H9 (cell line): Measurements from ENCODE around the gene MRPS10. TPM values are rescaled to one million over a fixed set of nuclear protein-coding genes. Genes with fewer than 3 reads are reported as not detected.

Experiments used
- DNase-seq: peaks from one replicate; pipeline ENCODE4 v3.0.0-alpha.2; 2017
- H2AFZ ChIP-seq: one replicate; pipeline ENCODE4 v1.6.1; 2013; ENCODE audit warnings: mild to moderate bottlenecking, low read length, control low read depth, moderate library complexity
- H2AK5ac ChIP-seq: 2 replicates; pipeline ENCODE4 v1.6.1; 2013; ENCODE audit warnings: low read length, control low read depth, mixed read lengths; ENCODE audit not compliant: insufficient read length
- H2BK120ac ChIP-seq: one replicate; pipeline ENCODE4 v1.6.1; 2013; ENCODE audit warnings: low read depth, mild to moderate bottlenecking, low read length, control low read depth, inconsistent platforms; ENCODE audit not compliant: poor library complexity, severe bottlenecking
- H2BK12ac ChIP-seq: 2 replicates; pipeline ENCODE4 v1.6.1; 2013; ENCODE audit warnings: low read length, control low read depth, mixed read lengths, low read depth; ENCODE audit not compliant: insufficient read length
- H2BK15ac ChIP-seq: 2 replicates; pipeline ENCODE4 v1.6.1; 2013; ENCODE audit warnings: low read depth, low read length, control low read depth
- H2BK20ac ChIP-seq: one replicate; pipeline ENCODE4 v1.6.1; 2013; ENCODE audit warnings: low read depth, mild to moderate bottlenecking, low read length, control low read depth, inconsistent platforms; ENCODE audit not compliant: poor library complexity, severe bottlenecking
- H2BK5ac ChIP-seq: 2 replicates; pipeline ENCODE4 v1.6.1; 2013; ENCODE audit warnings: low read length, control low read depth, mixed read lengths; ENCODE audit not compliant: insufficient read length
- H3K14ac ChIP-seq: 2 replicates; pipeline ENCODE4 v1.6.1; 2013; ENCODE audit warnings: low read length, control low read depth; ENCODE audit not compliant: insufficient read depth
- H3K18ac ChIP-seq: 2 replicates; pipeline ENCODE4 v1.6.1; 2013; ENCODE audit warnings: low read depth, mild to moderate bottlenecking, mixed read lengths, low read length, control low read depth; ENCODE audit not compliant: insufficient read length
- H3K23ac ChIP-seq: 2 replicates; pipeline ENCODE4 v1.6.1; 2013; ENCODE audit warnings: low read length, control low read depth, mixed read lengths, low read depth; ENCODE audit not compliant: insufficient read length
- H3K23me2 ChIP-seq: 2 replicates; pipeline ENCODE4 v1.6.1; 2013; ENCODE audit warnings: low read depth, mild to moderate bottlenecking, mixed read lengths, low read length, control low read depth; ENCODE audit not compliant: insufficient read length, poor library complexity, severe bottlenecking
- H3K27ac ChIP-seq: 2 replicates; pipeline ENCODE4 v1.5.1; 2013; ENCODE audit warnings: low read length, control low read depth, mixed read lengths, low read depth; ENCODE audit not compliant: insufficient read length
- H3K27me3 ChIP-seq: 2 replicates; pipeline ENCODE4 v1.6.1; 2013; ENCODE audit warnings: low read length, control low read depth, inconsistent platforms; ENCODE audit not compliant: insufficient read depth
- H3K4ac ChIP-seq: 2 replicates; pipeline ENCODE4 v1.6.1; 2013; ENCODE audit warnings: low read depth, mild to moderate bottlenecking, control low read depth, inconsistent platforms, low read length, moderate library complexity
- H3K4me1 ChIP-seq: 2 replicates; pipeline ENCODE4 v1.6.1; 2013; ENCODE audit warnings: low read length, control low read depth, inconsistent platforms; ENCODE audit not compliant: insufficient read depth
- H3K4me2 ChIP-seq: 2 replicates; pipeline ENCODE4 v1.6.1; 2013; ENCODE audit warnings: low read length, control low read depth, mixed read lengths; ENCODE audit not compliant: insufficient read length, insufficient read depth
- H3K56ac ChIP-seq: 2 replicates; pipeline ENCODE4 v1.6.1; 2013; ENCODE audit warnings: low read depth, mild to moderate bottlenecking, mixed read lengths, low read length, control low read depth; ENCODE audit not compliant: insufficient read length
- H3K79me1 ChIP-seq: 2 replicates; pipeline ENCODE4 v1.6.1; 2013; ENCODE audit warnings: low read depth, mild to moderate bottlenecking, moderate library complexity, low read length, control low read depth, inconsistent platforms; ENCODE audit not compliant: insufficient read depth, poor library complexity, severe bottlenecking
- H3K79me2 ChIP-seq: 2 replicates; pipeline ENCODE4 v1.6.1; 2013; ENCODE audit warnings: low read length, control low read depth, inconsistent platforms; ENCODE audit not compliant: insufficient read depth
- H3K9ac ChIP-seq: 2 replicates; pipeline ENCODE4 v1.6.1; 2013; ENCODE audit warnings: low read length, control low read depth, mixed read lengths; ENCODE audit not compliant: insufficient read length; ENCODE audit errors: extremely low read depth
- H3K9me3 ChIP-seq: one replicate; pipeline ENCODE4 v1.6.1; 2013; ENCODE audit warnings: low read depth, low read length, inconsistent platforms; ENCODE audit not compliant: control insufficient read depth
- H3T11ph ChIP-seq: one replicate; pipeline ENCODE4 v1.6.1; 2013; ENCODE audit warnings: mild to moderate bottlenecking, low read length, control low read depth, inconsistent platforms
- H4K20me1 ChIP-seq: one replicate; pipeline ENCODE4 v1.6.1; 2013; ENCODE audit not compliant: control insufficient read depth, insufficient read length, insufficient read depth
- H4K5ac ChIP-seq: 2 replicates; pipeline ENCODE4 v1.6.1; 2013; ENCODE audit warnings: low read depth, mild to moderate bottlenecking, mixed read lengths, low read length, control low read depth; ENCODE audit not compliant: insufficient read length
- H4K8ac ChIP-seq: replicated peaks from 2 replicates; pipeline ENCODE4 v1.6.1; 2013; ENCODE audit warnings: low read length, control low read depth, mixed read lengths, low read depth; ENCODE audit not compliant: insufficient read length
- H4K91ac ChIP-seq: 2 replicates; pipeline ENCODE4 v1.6.1; 2013; ENCODE audit warnings: low read depth, mild to moderate bottlenecking, moderate library complexity, mixed read lengths, low read length, control low read depth; ENCODE audit not compliant: insufficient read length
- H3K27ac Mint-ChIP-seq, 3 experiments: 2 replicates in 2 of 3; 3 replicates in 1 of 3; pipeline ENCODE4 v1.8.0; 2020 to 2021; ENCODE audit warnings: mixed read lengths in 3 of 3, mild to moderate bottlenecking in 1 of 3, moderate library complexity in 1 of 3
- H3K27me3 Mint-ChIP-seq: 2 replicates; pipeline ENCODE4 v1.8.0; 2021; ENCODE audit warnings: low read depth, mild to moderate bottlenecking, moderate library complexity, mixed read lengths
- H3K36me3 Mint-ChIP-seq, 3 experiments: 2 replicates in 2 of 3; 3 replicates in 1 of 3; pipeline ENCODE4 v1.8.0; 2020 to 2021; ENCODE audit warnings: low read depth in 3 of 3, mixed read lengths in 3 of 3; ENCODE audit not compliant: insufficient read depth in 1 of 3
- H3K4me1 Mint-ChIP-seq, 2 experiments: 2 replicates each; pipeline ENCODE4 v1.8.0; 2020; ENCODE audit warnings: mixed read lengths in 2 of 2
- H3K4me3 Mint-ChIP-seq, 2 experiments: 2 replicates in 1 of 2; 3 replicates in 1 of 2; pipeline ENCODE4 v1.8.0; 2020 to 2021; ENCODE audit warnings: mild to moderate bottlenecking in 2 of 2, mixed read lengths in 2 of 2, moderate library complexity in 1 of 2
- H3K9me3 Mint-ChIP-seq, 2 experiments: 2 replicates in 1 of 2; 3 replicates in 1 of 2; pipeline ENCODE4 v1.8.0; 2020; ENCODE audit warnings: mild to moderate bottlenecking in 2 of 2, mixed read lengths in 2 of 2, moderate library complexity in 1 of 2
- WGBS: extraction: QIAGEN DNeasy Blood & Tissue Kit; methylation state at CpG from one replicate; pipeline ENCODE4 v1.1.7; 2013; ENCODE audit warnings: missing lambda C conversion rate, low lambda C conversion rate, mixed read lengths; ENCODE audit not compliant: insufficient read length; ENCODE audit errors: extremely low coverage; 5-methylcytosine and 5-hydroxymethylcytosine counted together
- total RNA-seq: library from RNA; stranded (reverse); gene quantifications from 2 replicates; pipeline ENCODE4 v1.2.1, GENCODE V29; 2021
- TF ChIP-seq, protein P1 (sequence below): fragments of 200-600 bp; sonication (generic); conservative IDR thresholded peaks from 3 replicates; pipeline ENCODE4 v1.8.0; 2021; ENCODE audit warnings: antibody characterized with exemption, mild to moderate bottlenecking

Gene MRPS10
- total RNA-seq, 1 experiment from 2014 or later, result 33.9 TPM

DNA sequence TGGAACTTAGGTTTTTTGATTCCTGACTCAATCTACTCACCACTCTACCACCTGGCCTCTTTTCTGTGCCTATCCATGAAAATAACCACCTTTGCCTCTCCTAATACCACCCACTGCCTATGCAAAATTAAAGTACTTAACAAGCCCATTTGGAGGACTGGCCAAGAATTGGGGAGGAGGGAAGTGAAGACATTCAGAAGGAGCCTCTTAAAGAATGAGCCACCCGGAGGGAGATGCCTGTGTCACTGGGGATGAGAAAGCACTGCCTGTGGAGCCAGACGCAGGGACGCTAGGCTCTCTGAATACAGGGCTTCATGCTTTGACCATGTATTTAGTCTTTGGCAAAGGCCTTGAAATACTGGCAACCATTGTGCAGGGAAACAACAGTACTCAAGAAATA, 40.0 kb upstream of the MRPS10 start:
- Mint-ChIP-seq H3K4me3 (peak overlapping the region in 1 of 2 experiments; percentile 54; a peak in 2 of 5 replicates), H3K36me3 (peaks cover 40 to 48% (median 47%) of the 10 kb centered on the region in 3 experiments), H3K27ac (peak overlapping the region; percentile 68 to 99 (median 92)), H3K9me3 (no peaks in the 10 kb centered on the region), H3K4me1 (peaks cover 35 to 51% of the 10 kb centered on the region in 2 experiments), H3K27me3 (no peaks in the 10 kb centered on the region; the same call in 1 of the 2 replicates)
- H3T11ph ChIP-seq, result no peak overlapping the region
- no peak overlapping the region for H2BK12ac ChIP-seq
- no CpG with 5 or more reads among the region's 3 CpGs for WGBS
- H2AK5ac ChIP-seq, result no peak overlapping the region
- no peak overlapping the region for H3K14ac ChIP-seq
- no peaks in the 10 kb centered on the region for H3K27me3 ChIP-seq
- H3K4me1 ChIP-seq, result peaks cover 16% of the 10 kb centered on the region; the same call in 1 of the 2 replicates
- no peaks in the 10 kb centered on the region for H3K23me2 ChIP-seq
- no peak overlapping the region for H2BK120ac ChIP-seq
- no peak overlapping the region for H3K4ac ChIP-seq
- no peaks in the 10 kb centered on the region for H3K79me2 ChIP-seq
- DNase-seq, result peak; percentile 75
- H4K8ac ChIP-seq, result no peak overlapping the region
- H2BK20ac ChIP-seq, result no peak overlapping the region
- H4K5ac ChIP-seq, result no peak overlapping the region
- H3K56ac ChIP-seq, result no peak overlapping the region
- H2BK5ac ChIP-seq, result no peak overlapping the region
- TF ChIP-seq, protein P1, sequence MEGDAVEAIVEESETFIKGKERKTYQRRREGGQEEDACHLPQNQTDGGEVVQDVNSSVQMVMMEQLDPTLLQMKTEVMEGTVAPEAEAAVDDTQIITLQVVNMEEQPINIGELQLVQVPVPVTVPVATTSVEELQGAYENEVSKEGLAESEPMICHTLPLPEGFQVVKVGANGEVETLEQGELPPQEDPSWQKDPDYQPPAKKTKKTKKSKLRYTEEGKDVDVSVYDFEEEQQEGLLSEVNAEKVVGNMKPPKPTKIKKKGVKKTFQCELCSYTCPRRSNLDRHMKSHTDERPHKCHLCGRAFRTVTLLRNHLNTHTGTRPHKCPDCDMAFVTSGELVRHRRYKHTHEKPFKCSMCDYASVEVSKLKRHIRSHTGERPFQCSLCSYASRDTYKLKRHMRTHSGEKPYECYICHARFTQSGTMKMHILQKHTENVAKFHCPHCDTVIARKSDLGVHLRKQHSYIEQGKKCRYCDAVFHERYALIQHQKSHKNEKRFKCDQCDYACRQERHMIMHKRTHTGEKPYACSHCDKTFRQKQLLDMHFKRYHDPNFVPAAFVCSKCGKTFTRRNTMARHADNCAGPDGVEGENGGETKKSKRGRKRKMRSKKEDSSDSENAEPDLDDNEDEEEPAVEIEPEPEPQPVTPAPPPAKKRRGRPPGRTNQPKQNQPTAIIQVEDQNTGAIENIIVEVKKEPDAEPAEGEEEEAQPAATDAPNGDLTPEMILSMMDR, result no peak
- H4K91ac ChIP-seq, result no peak overlapping the region
- no peak overlapping the region for H3K4me2 ChIP-seq
- H3K23ac ChIP-seq, result no peak overlapping the region
- no peak overlapping the region for H2AFZ ChIP-seq
- H3K18ac ChIP-seq, result no peak overlapping the region
- H3K27ac ChIP-seq, result peak overlapping the region; percentile 35
- H2BK15ac ChIP-seq, result no peak overlapping the region
- no peak overlapping the region for H3K9ac ChIP-seq
- H4K20me1 ChIP-seq, result no peaks in the 10 kb centered on the region
- H3K79me1 ChIP-seq, result no peaks in the 10 kb centered on the region
- H3K9me3 ChIP-seq, result no peaks in the 10 kb centered on the region
